A549 (cell line): ENCODE results near the gene PDE4D.

ENCODE experiments used
- EP300 ChIP-seq, 2 experiments: fragments of >200 bp; sonication (Bioruptor Twin); formaldehyde crosslinking; IDR thresholded peaks; 2 replicates in 1 of 2; 3 replicates in 1 of 2; pipeline ENCODE4 v1.6.1; 2016 to 2017
- ESRRA ChIP-seq: fragments of 150-350 bp; IDR thresholded peaks from 2 replicates; pipeline ENCODE4 v1.6.1; 2014; ENCODE audit warnings: mild to moderate bottlenecking, low read length, borderline replicate concordance
- JUN ChIP-seq, 2 experiments: fragments of >200 bp; sonication (Bioruptor Twin); formaldehyde crosslinking; IDR thresholded peaks; 2 replicates in 1 of 2; 3 replicates in 1 of 2; pipeline ENCODE4 v1.6.1; 2016 to 2017
- KDM1A ChIP-seq: fragments of 200-600 bp; sonication (generic); IDR thresholded peaks from 2 replicates; pipeline ENCODE4 v1.6.1; 2016; ENCODE audit warnings: low read depth, mild to moderate bottlenecking
- MAFK ChIP-seq: fragments of 450-650 bp; IDR thresholded peaks from 2 replicates; pipeline ENCODE4 v1.6.1; 2014; ENCODE audit not compliant: partially characterized antibody
- REST ChIP-seq: fragments of 200-600 bp; sonication (generic); IDR thresholded peaks from 2 replicates; pipeline ENCODE4 v1.6.1; 2016; ENCODE audit warnings: antibody characterized with exemption, mild to moderate bottlenecking, moderate library complexity
- USF2 ChIP-seq: fragments of 450-650 bp; IDR thresholded peaks from 2 replicates; pipeline ENCODE4 v1.6.1; 2014; ENCODE audit warnings: antibody characterized with exemption
- TF ChIP-seq, protein P1 (sequence below): fragments of >200 bp; sonication (Bioruptor Twin); formaldehyde crosslinking; IDR thresholded peaks from 3 replicates; pipeline ENCODE4 v1.5.1; 2016

GRCh38 chr5:59471463-59471862 lies 422.1 kb downstream of the PDE4D start:
- TF ChIP-seq, protein P1, sequence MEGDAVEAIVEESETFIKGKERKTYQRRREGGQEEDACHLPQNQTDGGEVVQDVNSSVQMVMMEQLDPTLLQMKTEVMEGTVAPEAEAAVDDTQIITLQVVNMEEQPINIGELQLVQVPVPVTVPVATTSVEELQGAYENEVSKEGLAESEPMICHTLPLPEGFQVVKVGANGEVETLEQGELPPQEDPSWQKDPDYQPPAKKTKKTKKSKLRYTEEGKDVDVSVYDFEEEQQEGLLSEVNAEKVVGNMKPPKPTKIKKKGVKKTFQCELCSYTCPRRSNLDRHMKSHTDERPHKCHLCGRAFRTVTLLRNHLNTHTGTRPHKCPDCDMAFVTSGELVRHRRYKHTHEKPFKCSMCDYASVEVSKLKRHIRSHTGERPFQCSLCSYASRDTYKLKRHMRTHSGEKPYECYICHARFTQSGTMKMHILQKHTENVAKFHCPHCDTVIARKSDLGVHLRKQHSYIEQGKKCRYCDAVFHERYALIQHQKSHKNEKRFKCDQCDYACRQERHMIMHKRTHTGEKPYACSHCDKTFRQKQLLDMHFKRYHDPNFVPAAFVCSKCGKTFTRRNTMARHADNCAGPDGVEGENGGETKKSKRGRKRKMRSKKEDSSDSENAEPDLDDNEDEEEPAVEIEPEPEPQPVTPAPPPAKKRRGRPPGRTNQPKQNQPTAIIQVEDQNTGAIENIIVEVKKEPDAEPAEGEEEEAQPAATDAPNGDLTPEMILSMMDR, result no peak
- no peak for TF ChIP-seq ESRRA
- no peak for TF ChIP-seq REST
- TF ChIP-seq KDM1A, result no peak
- no peak for TF ChIP-seq JUN (IDR thresholded peaks at IDR 0.05)
- no peak for TF ChIP-seq USF2
- TF ChIP-seq MAFK, result no peak
- TF ChIP-seq EP300 (IDR thresholded peaks at IDR 0.05), result no peak
